GM21786 (cell line): ENCODE measurements around the gene FCRL6.

Source experiments
- ATAC-seq: cut with Tn5 transposase; IDR thresholded peaks from one replicate; pipeline ENCODE4 v1.9.1; 2021; ENCODE audit not compliant: unreplicated experiment

The FCRL6 gene, protein sequence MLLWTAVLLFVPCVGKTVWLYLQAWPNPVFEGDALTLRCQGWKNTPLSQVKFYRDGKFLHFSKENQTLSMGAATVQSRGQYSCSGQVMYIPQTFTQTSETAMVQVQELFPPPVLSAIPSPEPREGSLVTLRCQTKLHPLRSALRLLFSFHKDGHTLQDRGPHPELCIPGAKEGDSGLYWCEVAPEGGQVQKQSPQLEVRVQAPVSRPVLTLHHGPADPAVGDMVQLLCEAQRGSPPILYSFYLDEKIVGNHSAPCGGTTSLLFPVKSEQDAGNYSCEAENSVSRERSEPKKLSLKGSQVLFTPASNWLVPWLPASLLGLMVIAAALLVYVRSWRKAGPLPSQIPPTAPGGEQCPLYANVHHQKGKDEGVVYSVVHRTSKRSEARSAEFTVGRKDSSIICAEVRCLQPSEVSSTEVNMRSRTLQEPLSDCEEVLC

DNA sequence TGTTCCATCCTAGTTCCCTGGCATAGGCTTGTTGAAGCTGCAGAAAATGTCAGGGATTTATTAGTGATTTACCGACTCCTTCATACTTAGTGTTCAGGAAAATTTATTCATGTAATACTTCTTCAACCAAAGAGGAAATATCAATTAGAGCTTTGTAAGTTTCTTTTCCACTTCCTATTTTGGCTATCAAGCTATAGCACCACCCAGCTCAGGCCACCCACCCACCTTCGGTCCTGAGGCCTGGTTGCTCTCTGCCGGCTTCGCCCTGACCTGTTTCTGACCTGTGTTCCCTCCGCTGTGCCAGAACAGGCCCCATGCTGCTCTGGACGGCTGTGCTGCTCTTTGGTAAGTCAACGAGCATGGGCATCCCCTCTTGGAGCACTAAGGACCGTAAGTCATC is at the start of gene FCRL6:
Gene FCRL6 (plus strand): TSS at position 250 of the 400 bp plus-strand sequence. CDS start 65 bp downstream, at position 315.
- ATAC-seq = no peak

DNA sequence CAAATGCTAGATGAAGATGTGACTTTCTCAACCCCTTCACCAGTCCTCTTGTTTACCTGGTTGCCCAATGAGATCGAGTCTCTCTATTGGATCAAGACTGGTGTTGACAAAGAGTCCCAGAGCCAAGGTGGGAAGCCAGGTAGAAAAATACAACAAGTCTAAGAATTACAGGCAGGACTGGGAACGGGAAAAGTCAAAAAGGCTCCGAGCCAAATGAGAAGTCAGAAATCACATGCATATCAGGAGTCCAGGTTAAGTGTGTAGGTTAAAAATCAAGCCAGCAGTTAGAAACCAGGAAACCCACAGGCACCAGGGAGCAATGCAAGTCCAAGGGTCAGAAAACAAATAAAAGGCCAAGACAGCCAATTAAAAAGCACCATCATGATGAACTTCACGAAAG is 48.8 kb upstream of the FCRL6 start:
- ATAC-seq = no peak

DNA sequence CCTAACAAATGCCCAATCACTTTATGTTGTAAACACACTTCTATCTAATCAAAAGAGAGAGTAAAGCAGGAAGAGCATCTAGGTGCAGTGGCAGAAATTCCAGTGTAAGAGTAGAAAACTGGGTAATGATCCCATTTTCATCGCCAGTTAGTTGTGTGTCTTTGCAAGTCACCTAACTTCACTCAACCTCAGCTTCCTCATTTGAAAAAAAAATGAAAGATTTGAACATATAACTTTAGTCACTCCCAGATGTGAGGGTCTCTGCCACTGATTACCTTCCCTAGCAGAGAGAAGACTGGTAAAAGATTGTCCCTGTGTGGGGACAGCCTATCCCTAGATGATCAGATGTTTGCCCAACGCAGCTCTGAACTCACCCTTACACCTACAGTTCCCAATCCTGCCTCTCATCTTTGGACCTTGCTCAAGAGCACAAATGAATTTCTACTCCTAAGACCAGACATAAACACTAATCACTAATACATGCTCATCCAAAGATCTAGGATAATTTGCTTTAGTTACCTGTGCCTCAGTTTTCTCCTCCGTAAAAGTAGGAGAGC is 46.6 kb upstream of the FCRL6 start:
- ATAC-seq = no peak

DNA sequence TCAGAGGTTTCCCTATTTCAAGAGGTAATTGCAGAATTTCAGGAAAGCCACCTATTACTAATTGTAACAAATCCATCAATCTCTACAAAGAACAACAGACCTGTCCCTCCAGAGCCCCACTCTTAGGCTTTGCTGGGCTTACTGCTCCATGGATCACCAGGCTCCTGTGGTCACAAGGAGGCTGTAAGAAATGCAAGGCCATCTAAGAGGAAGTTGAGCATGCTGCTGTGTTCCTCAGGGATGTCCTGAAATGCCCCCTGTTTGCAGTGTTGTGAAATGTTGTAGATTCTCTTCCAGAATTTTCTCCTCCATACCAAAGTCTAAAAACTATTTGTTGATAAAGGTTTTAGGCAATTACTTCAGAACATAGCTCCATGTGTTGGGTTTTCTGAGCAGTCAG is 45.8 kb upstream of the FCRL6 start:
- no peak for ATAC-seq

DNA sequence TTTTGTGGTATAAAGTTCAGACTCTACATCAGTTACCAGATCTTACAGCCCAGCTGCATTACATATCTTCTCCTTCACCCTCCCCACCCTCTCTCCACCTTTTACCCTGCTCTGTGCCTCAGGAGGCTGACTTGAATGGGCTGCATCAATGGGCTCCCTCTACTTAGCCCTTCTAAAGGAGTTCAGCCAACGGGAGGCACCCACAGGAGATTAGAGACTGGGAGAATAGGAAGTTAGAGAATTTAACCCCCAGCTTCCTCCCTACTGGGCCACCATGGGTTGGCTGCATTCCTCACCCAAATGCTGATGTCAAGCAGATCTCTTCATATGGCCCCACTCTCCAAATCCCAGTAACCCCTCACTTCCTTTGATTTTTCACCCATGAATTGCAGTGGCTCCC is 38.5 kb upstream of the FCRL6 start:
- no peak for ATAC-seq

DNA sequence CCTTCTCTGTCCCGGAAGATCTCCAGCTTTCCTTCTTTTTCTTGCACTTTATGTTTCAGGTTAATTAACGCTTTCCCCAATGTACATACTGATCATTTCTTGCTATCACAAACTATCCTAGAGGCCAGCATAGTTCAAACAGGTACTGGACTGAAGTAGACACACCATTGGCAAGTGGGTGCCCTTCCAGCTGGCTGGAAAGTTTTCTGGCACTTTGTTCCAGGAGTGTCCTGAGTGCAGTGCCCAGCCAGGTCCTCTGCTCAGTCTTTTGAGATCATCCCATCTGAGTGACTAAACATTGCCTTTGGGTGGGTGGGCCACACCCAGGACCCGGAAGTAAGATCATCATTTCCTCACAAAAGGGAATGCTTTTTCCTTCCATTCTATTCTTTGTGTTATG is 36.4 kb upstream of the FCRL6 start:
- no peak for ATAC-seq

DNA sequence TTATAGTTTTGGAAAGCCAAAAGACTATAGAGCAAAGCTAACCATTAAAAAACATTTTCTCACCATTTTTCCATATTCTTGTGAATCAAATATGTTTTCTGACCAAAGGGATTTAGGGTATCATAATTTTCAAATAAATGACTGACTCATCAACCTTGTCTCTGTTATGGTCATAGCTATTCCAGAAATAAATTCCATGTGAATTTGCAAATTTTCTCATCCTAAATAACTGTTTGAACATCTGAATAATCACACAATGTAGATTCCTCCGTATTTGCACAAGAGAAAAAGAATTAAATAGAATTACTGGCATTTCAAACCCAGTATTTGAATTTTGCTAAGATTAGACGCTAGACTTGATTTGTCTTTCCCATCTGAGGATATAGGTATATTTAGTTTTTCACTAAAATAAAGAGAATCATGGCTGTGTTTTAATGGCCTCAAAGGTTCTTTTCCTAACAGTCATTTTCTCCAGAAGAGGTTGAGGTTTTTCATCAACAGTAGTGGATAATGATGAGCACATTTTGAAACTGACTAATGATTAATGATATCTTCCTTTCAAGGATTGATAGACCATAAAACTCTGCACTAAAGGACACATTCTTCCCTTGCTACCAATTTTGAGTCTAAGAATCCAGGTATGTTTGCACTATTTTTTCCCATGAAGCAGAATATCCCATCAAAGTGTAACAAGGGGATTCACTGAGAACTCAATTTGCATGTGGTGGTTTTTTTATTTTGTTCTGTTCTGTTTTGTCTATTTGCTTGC is 30.8 kb upstream of the FCRL6 start:
- no peak for ATAC-seq

DNA sequence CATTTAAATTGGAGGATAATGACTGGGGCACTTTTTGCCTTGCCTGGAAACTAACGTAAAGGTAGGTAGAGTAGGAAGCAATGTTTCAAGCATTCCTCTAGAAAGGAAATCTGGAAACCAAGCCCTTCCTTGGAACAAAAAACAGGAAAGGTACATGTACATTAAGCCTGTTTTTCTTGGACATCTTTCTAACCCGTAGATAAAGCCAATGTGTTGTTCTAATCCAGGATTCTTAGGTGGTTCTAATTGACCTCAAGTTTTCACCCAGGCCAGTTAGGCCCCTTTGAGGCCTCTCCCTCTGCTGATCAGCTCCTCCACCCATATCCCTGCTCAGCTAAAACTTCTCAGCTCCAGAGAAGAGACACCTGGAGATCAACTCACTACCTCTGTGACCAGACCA is 27.7 kb upstream of the FCRL6 start:
- no peak for ATAC-seq

DNA sequence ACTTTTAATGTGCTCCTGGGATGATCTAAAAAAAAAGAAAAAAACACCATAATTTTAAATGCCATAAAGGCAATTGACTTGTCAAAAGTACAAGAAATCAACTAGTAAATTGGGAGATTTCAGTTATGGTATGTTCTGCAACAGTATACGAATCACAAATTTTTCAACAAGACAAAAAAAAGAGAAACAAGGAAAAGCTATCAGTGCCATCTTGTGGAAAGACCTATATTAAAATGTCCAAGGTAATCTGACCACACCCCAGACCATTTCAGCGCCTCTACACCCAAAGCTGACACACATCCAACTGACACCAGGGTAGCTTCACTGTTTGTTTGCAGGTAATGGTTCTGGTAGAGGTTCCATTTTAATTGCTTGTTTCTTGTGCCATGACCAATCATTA is 26.4 kb upstream of the FCRL6 start:
- ATAC-seq = no peak

DNA sequence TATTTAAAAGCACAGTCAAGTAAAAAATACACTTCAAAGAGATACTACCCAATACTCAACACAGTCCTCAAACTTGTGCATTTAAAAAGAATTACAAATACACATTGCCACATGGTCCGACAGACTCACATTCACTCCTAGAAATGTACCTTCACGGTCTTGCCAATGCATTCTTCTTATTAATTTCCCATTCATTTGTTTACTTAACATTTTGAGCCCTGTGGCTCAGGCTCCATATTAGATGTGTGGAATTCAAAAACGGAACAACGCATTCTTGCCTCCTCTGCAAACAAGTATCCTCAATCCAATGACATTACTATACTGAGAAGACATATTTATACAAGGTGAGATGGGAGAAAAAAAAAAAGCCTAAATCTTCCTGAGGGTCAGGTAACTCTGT is 23.9 kb upstream of the FCRL6 start:
- no peak for ATAC-seq

DNA sequence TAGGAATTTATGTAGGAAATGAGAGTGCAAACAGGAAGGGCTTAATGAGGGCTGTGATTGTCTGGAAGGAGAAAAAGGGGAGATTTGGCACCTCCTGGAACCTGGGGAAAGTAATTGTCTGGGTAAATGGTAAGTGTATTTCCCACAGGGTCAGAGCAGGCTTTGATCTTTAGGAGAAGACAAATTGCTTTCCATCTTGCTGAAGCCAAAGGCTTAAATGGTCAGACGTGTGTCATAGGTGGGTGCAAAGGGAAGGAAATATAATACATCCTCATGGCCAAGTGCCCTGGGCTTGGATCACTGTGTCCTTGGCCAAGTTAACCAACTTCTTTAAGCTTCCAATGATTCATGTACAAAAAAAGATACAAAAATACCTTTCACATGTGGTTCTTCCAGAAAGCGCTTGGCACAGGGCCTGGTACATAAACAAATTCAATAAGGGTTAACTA is 22.7 kb upstream of the FCRL6 start:
- ATAC-seq = no peak

DNA sequence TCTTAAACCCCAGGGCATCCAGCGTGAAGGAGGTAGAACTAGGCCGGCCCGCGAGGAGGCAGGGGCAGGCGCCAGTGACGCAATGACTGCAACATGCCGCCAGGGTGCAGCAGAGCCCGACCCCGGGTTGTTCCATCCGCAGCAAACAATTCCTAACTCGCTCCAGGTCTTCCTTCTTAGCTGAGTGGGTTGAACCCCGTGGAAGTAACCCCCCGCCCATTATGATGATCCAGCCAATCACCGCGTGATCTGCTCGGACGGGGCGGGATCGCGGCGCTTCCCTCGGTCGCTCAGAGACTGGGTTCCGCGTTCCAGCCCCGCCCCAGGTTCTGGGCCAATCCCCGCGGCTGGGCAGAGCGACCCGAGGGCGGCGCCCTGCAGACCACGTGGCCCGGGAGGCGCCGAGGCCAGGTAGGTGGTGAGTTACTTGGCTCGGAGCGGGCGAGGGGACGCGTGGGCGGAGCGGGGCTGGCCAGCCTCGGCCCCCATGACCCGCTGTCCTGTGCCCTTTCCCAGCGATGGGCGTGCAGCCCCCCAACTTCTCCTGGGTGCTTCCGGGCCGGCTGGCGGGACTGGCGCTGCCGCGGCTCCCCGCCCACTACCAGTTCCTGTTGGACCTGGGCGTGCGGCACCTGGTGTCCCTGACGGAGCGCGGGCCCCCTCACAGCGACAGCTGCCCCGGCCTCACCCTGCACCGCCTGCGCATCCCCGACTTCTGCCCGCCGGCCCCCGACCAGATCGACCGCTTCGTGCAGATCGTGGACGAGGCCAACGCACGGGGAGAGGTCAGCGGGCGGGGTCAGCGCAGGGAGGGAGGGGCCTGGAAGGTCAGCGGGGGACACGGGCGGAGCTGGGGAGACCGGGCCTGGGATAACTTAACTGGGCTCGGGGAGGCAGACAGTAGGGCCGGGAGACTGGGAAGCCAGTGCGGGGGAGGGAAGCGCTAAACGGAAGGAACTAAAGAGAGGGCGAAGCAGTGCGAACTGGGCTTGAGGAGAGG is 21.3 kb upstream of the FCRL6 start, which contains the start of gene DUSP23:
Gene DUSP23 (plus strand): TSS at position 380 of the 1,000 bp plus-strand sequence. CDS start 139 bp downstream, at position 519.
- peak; percentile 98 for ATAC-seq

DNA sequence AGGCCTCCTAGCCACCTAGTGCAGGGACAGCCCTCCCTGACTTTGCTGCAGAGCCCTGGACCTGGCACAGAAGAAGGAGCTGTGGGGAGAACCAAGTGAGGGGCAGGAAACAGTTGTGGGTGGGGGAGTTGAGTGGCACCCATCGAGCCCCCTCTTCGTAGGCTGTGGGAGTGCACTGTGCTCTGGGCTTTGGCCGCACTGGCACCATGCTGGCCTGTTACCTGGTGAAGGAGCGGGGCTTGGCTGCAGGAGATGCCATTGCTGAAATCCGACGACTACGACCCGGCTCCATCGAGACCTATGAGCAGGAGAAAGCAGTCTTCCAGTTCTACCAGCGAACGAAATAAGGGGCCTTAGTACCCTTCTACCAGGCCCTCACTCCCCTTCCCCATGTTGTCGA is 20.2 kb upstream of the FCRL6 start:
- no peak for ATAC-seq

DNA sequence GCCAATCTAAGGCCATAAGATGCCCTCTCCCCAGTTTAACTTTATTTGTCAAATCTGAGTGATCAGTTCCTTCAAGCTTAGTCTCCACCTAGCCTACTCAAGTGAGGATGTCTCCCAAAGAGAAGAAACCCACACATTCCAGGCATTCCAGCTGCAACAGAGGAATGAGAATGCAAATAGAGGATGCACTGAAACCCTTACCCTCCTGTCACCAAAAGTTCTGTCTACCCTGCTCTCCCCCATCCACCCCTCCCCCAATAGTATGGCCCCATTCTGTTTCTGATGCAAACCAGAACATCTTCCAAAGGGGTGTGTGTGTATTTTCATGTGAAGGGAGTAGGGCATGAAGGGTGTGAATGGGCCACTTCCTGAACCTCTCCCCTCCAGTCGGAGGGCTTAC is 18.4 kb upstream of the FCRL6 start:
- ATAC-seq = no peak

DNA sequence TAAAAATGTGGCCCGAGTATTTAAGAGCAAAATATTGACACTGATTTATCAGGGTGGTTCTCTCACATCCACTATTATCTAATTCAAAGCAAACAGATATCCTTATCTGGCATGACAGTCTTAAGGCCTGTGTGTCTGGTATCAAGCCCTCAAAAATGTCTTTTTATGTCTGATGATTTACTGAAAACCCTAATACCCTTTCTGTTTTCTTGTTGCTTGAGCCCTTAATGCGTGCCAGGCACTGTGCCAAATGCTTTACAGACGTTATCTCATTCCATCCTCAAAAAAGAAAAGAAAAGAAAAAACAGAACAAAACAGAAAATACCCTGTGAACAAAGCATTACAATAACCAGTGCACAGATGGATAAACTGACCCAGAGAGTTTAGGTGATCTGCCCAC is 15.7 kb upstream of the FCRL6 start:
- no peak for ATAC-seq

DNA sequence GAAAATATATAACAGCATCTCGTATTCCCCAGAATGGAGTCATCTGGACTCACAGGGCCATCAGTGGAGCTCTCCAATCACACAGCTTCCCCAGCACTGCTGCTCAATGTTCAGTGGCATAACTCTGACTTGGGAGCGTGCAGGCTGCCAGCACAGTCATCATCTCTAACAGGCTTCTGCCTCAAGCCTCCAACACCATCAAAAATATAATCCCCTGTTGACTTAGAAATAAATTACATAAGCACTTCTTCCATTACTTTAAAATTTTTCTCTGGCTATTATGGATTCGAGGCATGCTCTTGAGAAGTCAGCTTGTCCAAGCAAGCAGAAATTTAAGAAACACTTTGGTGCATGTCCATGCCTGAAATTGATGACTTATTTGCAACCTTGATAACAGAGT is 15.2 kb upstream of the FCRL6 start:
- ATAC-seq = no peak

DNA sequence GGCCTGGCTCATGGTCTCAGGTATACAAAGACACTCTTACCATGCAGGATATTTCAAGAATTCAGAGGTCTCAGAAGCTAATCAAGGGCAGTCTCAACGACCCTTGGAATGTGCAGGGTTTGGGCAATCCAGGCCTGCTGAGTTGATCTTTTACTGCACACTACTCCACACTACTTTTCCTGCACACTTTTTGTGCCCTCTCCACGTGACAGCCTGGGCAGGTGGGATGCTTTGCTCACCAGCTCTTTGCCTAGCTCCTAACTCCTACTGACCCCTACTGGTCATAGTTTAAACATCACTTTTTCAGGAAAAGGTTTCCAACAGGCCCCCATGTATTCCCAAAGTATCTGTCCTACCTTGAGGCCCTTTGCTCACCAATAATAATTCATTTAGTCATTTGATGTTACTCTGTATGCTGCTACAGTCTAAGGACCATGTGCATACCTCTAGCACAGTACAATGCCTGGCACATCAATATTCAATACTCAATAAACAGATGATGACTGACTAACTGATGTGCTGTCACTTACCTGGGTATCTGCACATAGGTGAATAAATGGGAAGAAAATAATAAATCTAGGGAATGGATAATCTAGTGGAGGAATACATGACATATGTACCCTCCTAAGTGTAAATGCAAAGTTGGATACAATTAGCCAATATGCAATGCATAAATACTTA is 11.8 kb upstream of the FCRL6 start:
- no peak for ATAC-seq

DNA sequence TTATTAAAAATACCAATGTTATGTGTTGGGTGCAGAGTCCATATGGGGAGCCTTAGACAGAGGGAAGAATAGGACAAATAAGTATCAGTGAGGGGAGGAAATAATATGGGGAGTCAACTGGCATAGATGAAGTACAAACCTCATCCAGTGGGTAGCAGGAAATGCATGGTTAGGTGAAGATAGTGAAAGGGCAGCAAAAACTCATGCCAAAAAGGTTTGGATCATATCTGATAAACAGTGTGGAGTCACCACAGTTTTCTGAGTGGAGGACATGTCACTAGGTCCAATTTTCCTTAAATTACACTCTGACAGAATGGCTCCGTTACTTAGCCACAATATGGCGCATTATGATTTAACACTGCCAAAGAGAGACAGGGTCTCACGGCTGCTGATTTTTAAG is 11.1 kb upstream of the FCRL6 start:
- no peak for ATAC-seq

DNA sequence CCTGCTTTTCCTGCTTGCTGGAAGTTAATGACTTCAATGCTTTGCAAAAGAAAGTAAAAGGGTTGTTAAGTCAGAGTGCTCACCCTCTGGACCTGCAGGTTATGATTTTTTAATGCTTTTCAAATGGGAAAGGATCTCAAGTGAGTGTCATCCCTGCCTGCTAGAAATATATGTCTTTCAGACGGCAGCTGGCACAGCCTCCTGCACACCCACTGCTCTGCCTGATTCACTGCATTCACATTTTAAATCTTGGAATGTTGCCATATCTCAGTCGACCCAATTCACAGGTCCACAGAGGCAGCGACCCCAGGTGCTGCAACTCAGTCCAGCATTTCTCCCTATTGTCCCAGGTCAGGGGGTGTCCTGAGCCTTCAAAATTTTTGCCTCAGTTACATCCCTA is 10.7 kb upstream of the FCRL6 start:
- ATAC-seq = no peak

DNA sequence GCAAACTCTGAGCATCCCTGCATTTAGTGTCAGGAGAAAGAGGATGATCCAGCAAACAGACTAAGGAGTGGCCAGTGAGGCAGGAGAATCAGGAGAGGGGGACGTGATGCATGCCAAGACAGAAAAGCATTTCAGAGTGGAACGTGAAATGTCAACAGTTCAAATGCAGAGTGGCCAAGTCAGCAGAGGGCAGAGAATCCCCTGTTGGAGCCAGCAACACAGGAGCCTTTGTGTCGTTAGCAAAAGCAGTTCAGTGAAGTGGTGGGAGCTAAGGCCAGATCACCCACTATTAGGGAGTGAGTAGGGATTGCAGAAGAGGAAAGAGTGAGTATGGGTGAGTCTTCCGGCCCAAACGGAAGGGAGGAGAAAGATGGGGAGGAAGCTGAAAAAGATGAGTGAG is 6.6 kb upstream of the FCRL6 start:
- ATAC-seq = no peak
